CD4-positive, alpha-beta T cell treated with Interleukin-15 for 4 hours (primary cell): Measurements from ENCODE around the gene RAB11B.
"Not testable (repeated sequence)": the region's sequence is repeated elsewhere in the genome, so short reads cannot be mapped to it uniquely, and the experiment has no call there.

ENCODE experiments used
- DNase-seq: peaks from one replicate; pipeline ENCODE4 v3.0.0-alpha.2; 2020; ENCODE audit warnings: low spot score

RAB11B gene

DNA sequence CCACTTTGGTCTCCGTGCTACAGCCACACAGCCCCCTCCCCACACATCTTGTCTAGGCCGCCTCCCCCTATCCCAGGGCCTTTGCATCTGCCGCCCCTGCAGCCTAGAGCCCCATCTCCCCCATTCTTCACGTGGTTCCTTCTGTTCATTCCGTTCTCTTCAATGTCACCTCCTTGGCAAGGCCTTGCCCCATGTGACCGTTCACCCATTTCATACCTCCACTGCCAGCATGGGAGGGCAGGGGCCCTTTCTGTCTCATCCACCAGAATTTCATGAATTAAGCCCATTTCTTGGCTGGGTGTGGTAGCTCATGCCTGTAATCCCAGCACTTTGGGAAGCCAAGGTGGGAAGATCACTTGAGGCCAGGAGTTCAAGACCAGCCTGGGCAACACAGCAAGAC is 38.9 kb downstream of the RAB11B start:
- DNase-seq, result no peak

GRCh38 chr19:8429826-8430225 is 39.7 kb downstream of the RAB11B start:
- no peak for DNase-seq

DNA sequence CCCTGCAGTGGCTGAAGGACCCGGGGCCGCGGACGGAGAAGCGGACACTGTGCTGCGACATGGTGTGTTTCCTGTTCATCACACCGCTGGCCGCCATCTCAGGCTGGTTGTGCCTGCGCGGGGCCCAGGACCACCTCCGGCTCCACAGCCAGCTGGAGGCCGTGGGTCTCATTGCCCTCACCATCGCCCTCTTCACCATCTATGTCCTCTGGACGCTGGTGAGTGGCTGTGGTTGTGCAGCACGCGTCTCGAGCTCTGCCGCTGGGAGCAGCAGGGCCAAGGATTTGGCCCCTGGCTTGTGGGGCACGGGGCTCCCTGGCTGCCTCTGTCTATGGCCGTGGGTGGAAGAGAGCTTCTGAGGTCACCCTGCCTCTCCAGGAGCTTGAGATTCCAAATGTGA is 40.5 kb downstream of the RAB11B start:
- no peak for DNase-seq

DNA sequence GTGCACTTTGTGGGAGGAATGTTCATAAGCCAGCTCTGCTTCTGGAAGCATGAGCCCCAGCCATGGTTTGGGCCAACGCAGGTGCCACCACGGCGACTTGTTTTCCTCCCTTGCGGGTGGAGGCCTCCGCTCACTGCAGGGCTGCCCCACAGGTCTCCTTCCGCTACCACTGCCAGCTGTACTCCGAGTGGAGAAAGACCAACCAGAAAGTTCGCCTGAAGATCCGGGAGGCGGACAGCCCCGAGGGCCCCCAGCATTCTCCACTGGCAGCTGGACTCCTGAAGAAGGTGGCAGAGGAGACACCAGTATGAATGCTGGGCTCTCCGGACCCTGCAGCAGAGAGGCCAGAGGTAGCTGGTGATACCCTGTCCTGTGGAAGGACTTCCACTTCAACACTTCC is 48.1 kb downstream of the RAB11B start:
- no peak for DNase-seq

GRCh38 chr19:8441725-8442544 is 51.8 kb downstream of the RAB11B start:
- DNase-seq, result no peak

- not testable (repeated sequence) for DNase-seq
Measured at GRCh38 chr19:8444140-8444676, 54.0 kb downstream of the RAB11B start.

- DNase-seq, result peak; percentile 100
Measured at GRCh38 chr19:8444677-8445487, 54.7 kb downstream of the RAB11B start, which contains the start of gene HNRNPM. Gene HNRNPM (plus strand): TSS chr19:8444975. CDS start chr19:8444999, 24 bp downstream.

GRCh38 chr19:8445488-8446001 is 55.4 kb downstream of the RAB11B start:
- DNase-seq, result peak; percentile 13

- no peak for DNase-seq
Measured at GRCh38 chr19:8446061-8446709, 56.0 kb downstream of the RAB11B start.

DNA sequence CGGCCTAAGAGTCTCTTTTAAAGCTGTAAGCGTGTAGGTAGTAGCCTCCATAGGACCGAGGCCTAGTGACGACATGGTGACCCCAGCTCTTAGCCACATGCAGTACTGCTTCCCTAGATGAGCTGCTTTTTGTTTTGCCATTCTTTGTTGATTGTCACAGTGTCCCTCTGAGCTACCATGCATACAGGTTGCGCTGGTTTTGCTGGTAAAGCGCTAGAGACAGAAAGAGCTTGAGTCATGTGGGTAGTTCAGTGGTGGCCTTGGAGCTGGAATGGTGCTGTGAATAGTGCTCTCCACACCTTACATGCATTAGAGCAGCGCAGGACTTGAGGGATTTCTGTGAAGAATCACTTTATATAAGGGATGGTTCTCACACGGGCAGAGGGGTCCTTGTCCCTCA is 59.7 kb downstream of the RAB11B start:
- DNase-seq, result no peak

DNA sequence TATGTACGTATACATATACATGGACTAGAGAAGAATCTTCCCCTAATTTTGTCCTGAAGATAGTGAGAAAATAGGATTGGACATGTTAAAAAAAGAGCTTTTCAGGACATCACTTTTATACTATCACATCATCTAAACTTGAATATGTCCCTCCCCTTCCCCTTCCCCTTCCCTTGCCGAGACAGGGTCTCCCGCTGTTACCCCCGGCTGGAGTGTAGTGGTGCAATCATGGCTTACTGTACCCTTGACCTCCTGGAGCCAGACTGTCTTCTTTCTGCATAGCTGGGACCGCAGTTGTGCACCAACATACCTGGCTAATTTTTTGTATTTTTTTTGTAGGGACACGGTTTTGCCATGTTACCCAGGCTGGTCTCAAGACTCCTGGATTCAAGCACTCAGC is 61.2 kb downstream of the RAB11B start:
- DNase-seq, result no peak

- peak; percentile 33 for DNase-seq
Measured at GRCh38 chr19:8451885-8452284, 61.7 kb downstream of the RAB11B start.

DNA sequence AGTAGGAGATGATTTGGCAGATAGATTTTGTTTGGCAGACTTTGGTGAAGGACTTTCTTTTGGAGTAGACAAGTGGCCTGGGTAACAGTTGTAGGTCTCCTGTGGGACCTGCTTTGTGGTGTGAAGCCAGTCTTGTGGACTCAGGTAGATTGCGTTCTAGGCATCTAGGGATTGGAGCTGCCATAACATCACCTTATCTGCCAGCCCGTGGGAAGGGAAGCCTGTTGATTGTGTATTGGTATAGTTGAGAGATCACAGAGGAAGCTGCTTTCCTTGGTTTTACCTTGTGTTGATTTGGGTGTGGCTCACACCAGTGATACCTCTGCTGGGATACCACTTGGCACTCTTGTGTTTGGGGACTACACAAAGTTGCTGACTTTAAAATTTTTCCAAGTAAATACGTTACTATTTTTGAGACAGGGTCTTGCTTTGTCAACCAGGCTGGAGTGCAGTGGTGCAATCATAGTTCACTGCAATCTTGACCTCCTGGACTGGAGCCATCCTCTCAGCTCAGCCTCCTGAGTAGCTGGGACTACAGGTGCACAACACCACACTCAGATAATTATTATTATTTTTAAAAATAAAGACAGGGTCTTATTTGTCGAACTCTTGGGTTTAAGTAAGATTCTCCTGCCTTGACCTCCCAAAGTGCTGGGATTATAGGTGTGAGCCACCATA is 62.4 kb downstream of the RAB11B start:
- DNase-seq, result no peak

- DNase-seq, result no peak
Measured at GRCh38 chr19:8453616-8454015, 63.5 kb downstream of the RAB11B start.
